ENCODE results near the gene PLEKHM2.

Gene PLEKHM2

DNA sequence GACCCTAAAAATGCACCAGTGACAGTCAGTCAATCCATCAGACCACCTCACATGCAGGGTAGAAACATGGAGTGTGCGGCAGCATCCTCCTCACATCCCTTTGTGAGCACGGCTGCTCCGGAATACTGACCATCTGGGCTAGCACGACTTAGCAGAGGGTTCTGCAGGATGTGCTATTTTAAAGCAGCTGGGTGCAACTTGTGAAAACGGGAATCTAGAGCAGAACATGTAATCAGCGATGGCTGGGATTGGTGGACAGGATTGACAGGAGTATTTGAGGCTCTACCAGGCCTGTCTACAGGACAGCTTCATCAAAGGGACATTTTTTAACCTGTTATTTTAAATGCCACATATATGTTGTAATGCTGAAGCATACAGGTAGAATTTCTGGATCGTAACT is 16.8 kb upstream of the PLEKHM2 start:
- DNase-seq (ENCODE audit: extremely low read depth, low read depth), result no peak
- TF ChIP-seq, protein P1, sequence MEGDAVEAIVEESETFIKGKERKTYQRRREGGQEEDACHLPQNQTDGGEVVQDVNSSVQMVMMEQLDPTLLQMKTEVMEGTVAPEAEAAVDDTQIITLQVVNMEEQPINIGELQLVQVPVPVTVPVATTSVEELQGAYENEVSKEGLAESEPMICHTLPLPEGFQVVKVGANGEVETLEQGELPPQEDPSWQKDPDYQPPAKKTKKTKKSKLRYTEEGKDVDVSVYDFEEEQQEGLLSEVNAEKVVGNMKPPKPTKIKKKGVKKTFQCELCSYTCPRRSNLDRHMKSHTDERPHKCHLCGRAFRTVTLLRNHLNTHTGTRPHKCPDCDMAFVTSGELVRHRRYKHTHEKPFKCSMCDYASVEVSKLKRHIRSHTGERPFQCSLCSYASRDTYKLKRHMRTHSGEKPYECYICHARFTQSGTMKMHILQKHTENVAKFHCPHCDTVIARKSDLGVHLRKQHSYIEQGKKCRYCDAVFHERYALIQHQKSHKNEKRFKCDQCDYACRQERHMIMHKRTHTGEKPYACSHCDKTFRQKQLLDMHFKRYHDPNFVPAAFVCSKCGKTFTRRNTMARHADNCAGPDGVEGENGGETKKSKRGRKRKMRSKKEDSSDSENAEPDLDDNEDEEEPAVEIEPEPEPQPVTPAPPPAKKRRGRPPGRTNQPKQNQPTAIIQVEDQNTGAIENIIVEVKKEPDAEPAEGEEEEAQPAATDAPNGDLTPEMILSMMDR (IDR thresholded peaks at IDR 0.05; ENCODE audit: low read depth, low read length), result no peak

DNA sequence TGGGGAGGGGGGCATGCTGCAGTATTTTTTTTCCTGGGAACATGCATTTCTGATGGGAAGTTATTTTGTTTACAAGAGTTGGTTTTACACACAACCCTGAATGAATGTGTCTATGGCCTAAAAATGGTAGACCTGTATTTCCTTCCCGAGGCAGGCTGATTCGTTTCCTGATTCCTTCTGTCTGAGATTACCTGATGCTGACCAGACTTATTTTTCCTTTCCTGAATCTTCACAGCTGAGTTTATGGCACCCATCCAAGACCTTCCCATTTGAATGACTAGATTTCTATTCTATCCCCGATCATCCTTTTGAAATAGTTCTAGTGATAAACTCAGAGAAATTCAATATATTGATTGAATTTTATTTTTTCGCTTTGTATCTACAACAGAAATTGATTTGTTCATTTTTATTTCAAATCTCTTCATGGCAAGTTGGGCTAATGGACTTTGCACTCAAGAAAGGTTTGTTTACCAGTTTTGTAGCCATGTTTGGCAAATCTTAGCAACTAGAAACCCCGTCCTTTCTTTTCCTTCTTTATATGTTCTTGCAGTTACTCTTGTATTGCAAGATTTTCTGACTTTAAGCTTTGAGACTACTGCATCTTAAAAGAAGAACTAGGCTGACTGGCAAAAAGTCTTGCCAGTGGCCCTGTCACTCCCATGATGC is 15.9 kb upstream of the PLEKHM2 start:
- TF ChIP-seq, protein P1 (IDR thresholded peaks at IDR 0.05; ENCODE audit: low read depth, low read length), result no peak
- no peak for DNase-seq (ENCODE audit: extremely low read depth, low read depth)

DNA sequence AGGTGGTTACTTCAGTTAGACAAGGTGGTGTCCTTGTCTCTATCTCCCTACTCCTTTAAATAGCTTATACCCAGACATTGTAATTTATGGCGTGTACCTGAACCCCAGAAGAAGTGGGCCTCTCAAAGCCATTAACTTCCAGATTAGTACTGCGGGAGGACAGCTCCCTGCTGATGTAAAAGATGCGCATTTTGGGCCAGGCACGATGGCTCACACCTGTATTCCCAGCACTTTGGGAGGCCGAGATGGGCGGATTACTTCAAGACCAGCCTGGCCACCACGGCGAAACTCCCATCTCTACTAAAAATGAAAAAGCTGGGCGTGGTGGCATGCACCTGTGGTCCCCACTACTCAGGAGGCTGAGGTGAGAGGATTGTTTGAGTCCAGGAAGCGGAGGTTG is 15.0 kb upstream of the PLEKHM2 start:
- DNase-seq (ENCODE audit: extremely low read depth, low read depth), result no peak
- TF ChIP-seq, protein P1 (IDR thresholded peaks at IDR 0.05; ENCODE audit: low read depth, low read length), result no peak

DNA sequence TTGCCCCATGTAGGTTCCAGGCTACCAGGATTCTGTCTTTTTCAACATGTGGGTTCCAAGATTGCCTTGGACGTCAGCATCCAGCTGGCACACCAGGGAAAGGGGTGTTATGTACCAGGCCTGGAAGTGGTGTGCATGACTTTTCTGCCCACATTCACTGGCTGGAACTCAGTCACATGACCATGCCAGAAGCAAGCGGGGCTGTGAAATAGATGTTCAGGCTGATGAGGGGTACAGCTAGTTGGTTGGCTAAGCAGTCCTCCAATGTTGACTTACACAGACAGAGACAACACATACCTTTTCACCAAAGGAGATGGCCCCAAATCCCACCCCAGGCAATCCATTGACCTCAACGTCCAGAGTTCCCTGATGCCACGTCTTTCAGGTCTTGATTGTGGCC is 14.3 kb upstream of the PLEKHM2 start:
- TF ChIP-seq, protein P1 (IDR thresholded peaks at IDR 0.05; ENCODE audit: low read depth, low read length), result no peak
- DNase-seq (ENCODE audit: extremely low read depth, low read depth), result no peak

DNA sequence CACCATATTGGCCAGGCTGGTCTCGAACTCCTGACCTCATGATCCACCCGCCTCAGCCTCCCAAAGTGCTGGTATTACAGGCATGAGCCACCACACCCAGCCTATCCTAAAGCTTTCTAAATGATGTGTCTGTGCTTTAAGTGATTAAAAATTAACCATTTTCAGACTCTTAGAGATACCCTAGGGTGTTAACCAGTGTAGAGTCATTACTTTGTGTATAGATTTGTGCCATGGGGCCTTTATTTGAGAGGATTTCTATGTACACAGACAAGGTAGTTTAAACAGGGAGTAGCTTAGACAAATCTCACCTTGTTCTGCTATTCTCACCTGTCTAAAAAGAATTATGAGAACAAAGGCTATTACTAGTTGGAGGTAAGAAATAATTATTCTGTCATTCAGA is 12.7 kb upstream of the PLEKHM2 start:
- no peak for DNase-seq (ENCODE audit: extremely low read depth, low read depth)
- TF ChIP-seq, protein P1 (IDR thresholded peaks at IDR 0.05; ENCODE audit: low read depth, low read length), result no peak

DNA sequence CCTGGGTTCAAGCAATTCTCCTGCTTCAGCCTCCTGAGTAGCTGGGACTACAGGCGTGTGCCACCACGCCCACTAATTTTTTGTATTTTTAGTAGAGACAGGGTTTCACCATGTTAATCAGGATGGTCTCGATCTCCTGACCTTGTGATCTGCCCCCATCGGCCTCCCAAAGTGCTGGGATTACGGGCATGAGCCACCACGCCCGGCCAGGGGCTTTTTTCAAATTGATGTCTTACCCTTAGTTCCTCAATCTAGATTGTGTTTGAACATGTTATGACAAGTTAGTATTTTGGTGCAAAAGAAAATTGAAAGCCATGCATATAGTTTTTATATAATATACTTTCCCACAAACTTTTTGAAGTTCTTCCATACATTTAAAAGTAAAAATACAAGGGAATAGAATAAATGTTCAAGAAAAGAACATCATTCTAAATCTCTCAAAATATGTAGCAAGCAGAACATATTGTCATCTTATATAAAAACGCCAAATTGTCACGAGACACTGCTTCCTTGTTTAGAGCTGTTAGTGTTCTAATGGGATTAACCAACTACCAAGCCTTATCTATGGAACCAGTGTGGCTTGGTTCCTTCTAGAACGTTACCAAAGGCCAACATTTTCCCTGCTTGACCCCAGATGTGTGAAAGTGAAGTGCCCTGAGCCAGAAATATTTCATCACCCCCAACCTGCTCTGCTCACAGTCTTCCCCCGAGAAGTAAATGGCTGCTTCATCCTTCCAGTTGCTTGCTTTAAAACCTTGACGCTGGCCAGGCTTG is 9.5 kb upstream of the PLEKHM2 start:
- no peak for DNase-seq (ENCODE audit: extremely low read depth, low read depth)
- TF ChIP-seq, protein P1 (IDR thresholded peaks at IDR 0.05; ENCODE audit: low read depth, low read length), result no peak

DNA sequence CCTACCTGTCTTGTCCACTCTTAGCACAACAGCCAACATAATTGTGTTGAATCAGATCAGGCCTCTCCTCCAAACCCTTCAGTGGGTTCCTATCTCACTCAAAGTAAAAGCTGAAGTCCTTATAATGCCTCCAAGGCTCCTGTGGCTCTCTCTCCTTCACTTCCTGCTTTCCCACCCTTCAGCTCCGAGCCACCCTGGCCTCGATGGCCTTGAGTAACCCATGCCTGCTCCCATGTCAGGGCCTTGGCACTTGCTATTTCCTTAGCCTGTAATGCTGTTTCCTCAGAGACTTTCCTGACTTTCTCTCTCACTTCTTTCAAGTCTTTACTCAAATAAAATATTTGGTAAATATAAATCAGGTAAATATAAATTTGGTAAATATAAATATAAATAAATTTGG is 8.1 kb upstream of the PLEKHM2 start:
- TF ChIP-seq, protein P1 (IDR thresholded peaks at IDR 0.05; ENCODE audit: low read depth, low read length), result no peak
- DNase-seq (ENCODE audit: extremely low read depth, low read depth), result no peak

Measured in AG09319 (cell line).